HepG2 (cell line): Measurements from ENCODE around the gene PHKB. TPM values are rescaled to one million over a fixed set of nuclear protein-coding genes. Genes with fewer than 3 reads are reported as not detected.

Experiments
- EHMT2 ChIP-seq: fragments of 200-600 bp; sonication (generic); IDR thresholded peaks from 2 replicates; pipeline ENCODE4 v1.7.0; 2017; ENCODE audit warnings: antibody characterized with exemption, low read depth, low read length, borderline replicate concordance
- GATA4 ChIP-seq: sonication (generic); IDR thresholded peaks from 2 replicates; pipeline ENCODE4 v1.6.1; 2016; ENCODE audit warnings: antibody characterized with exemption, low read depth, borderline replicate concordance
- GRHL1 ChIP-seq: sonication (generic); formaldehyde crosslinking; conservative IDR thresholded peaks from 2 replicates; pipeline ENCODE4 v1.8.0; 2022; ENCODE audit warnings: missing genetic modification reagents
- HNF4A ChIP-seq: sonication (generic); formaldehyde crosslinking; IDR thresholded peaks from 2 replicates; pipeline ENCODE4 v1.4.0; 2020; ENCODE audit warnings: missing genetic modification reagents
- NFIC ChIP-seq: IDR thresholded peaks from 2 replicates; pipeline ENCODE4 v1.6.1; 2012; ENCODE audit warnings: mild to moderate bottlenecking, low read length, inconsistent platforms
- NFRKB ChIP-seq: fragments of 450-650 bp; IDR thresholded peaks from 2 replicates; pipeline ENCODE4 v1.6.1; 2017
- NKX3-1 ChIP-seq: sonication (generic); formaldehyde crosslinking; IDR thresholded peaks from 2 replicates; pipeline ENCODE4 v1.5.0; 2020; ENCODE audit warnings: missing genetic modification reagents
- REPIN1 ChIP-seq: sonication (generic); formaldehyde crosslinking; IDR thresholded peaks from 2 replicates; pipeline ENCODE4 v1.8.0; 2022; ENCODE audit warnings: missing genetic modification reagents, low read depth, mild to moderate bottlenecking, borderline replicate concordance
- SCMH1 ChIP-seq: sonication (generic); formaldehyde crosslinking; IDR thresholded peaks from 2 replicates; pipeline ENCODE4 v1.9.0; 2021; ENCODE audit warnings: missing genetic modification reagents, mild to moderate bottlenecking, borderline replicate concordance
- ZFP62 ChIP-seq: sonication (generic); formaldehyde crosslinking; IDR thresholded peaks from 2 replicates; pipeline ENCODE4 v1.4.0; 2020; ENCODE audit warnings: missing genetic modification reagents
- ZNF556 ChIP-seq: sonication (generic); formaldehyde crosslinking; IDR thresholded peaks from 2 replicates; pipeline ENCODE4 v1.4.0; 2020; ENCODE audit warnings: mild to moderate bottlenecking, missing genetic modification reagents, borderline replicate concordance
- ZNF720 ChIP-seq: sonication (generic); formaldehyde crosslinking; IDR thresholded peaks from 2 replicates; pipeline ENCODE4 v1.4.0; 2020; ENCODE audit warnings: missing genetic modification reagents
- ZNF75D ChIP-seq: sonication (generic); formaldehyde crosslinking; IDR thresholded peaks from 2 replicates; pipeline ENCODE4 v1.8.1; 2023; ENCODE audit warnings: missing genetic modification reagents, mild to moderate bottlenecking, borderline replicate concordance
- polyA plus RNA-seq, 8 experiments: library from polyadenylated mRNA; depleted of rRNA in 3 of 8; stranded (reverse) in 7 of 8; unstranded in 1 of 8; fragments of >200 nt; fragmentation: Illumina TruSeq in 4 of 8; extraction: Trizol in 4 of 8; gene quantifications; 2 replicates each; pipeline versions ENCODE4 v1.2.1 to v1.2.3, GENCODE V29; 2011 to 2016; ENCODE audit warnings: low read depth in 4 of 8, missing spikeins in 1 of 8, mixed read lengths in 1 of 8; ENCODE audit not compliant: insufficient read depth in 1 of 8
- total RNA-seq, 5 experiments: library from RNA; depleted of rRNA; stranded (reverse); fragments of >200 nt; fragmentation: Illumina TruSeq; extraction: Trizol; gene quantifications; 2 replicates each; pipeline ENCODE4 v1.2.3, GENCODE V29; 2016; ENCODE audit warnings: low read depth in 1 of 5
- TF ChIP-seq, protein P1 (sequence below): IDR thresholded peaks from 2 replicates; pipeline ENCODE4 v1.6.1; 2016; ENCODE audit warnings: low read depth, missing genetic modification reagents, missing compliant biosample characterization
- TF ChIP-seq, protein P2 (sequence below): sonication (generic); formaldehyde crosslinking; IDR thresholded peaks from 2 replicates; pipeline ENCODE4 v1.4.0; 2020; ENCODE audit warnings: missing genetic modification reagents, mild to moderate bottlenecking, borderline replicate concordance
- TF ChIP-seq, protein P3 (sequence below): sonication (generic); formaldehyde crosslinking; IDR thresholded peaks from 2 replicates; pipeline ENCODE4 v1.4.0; 2020; ENCODE audit warnings: missing genetic modification reagents; ENCODE audit errors: not compliant biosample characterization
- TF ChIP-seq, protein P4 (sequence below): sonication (generic); formaldehyde crosslinking; IDR thresholded peaks from 2 replicates; pipeline ENCODE4 v1.4.0; 2020; ENCODE audit warnings: missing genetic modification reagents

The PHKB gene
- total and polyA plus RNA-seq, 2 of the 13 experiments (the other 11 are each of a cell fraction or from before 2014, with no cell fraction given): 66.0 to 80.8 TPM

DNA sequence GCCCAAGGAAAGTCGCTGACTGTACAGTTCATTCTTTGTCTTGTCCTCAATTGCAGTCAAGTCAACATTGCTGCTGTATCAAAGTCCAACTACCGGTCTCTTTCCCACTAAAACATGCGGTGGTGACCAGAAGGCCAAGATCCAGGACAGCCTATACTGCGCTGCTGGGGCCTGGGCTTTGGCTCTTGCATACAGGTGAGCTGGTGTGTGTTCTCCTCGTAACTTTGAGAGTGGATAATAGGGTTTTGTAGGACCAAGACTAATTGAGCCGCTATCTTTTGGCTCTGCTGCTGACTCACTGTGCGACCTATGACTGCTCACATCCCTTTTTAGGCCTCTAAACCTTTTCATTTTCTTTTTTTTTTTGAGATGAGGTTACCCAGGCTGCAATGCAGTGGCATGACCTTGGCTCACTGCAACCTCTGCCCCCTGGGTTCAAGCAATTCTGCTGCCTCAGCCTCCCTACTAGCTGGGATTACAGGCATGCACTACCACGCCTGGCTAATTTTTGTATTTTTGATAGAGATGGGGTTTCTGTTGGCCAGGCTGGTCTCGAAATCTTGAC is 38.7 kb downstream of the PHKB start (continued):
- TF ChIP-seq, protein P1, sequence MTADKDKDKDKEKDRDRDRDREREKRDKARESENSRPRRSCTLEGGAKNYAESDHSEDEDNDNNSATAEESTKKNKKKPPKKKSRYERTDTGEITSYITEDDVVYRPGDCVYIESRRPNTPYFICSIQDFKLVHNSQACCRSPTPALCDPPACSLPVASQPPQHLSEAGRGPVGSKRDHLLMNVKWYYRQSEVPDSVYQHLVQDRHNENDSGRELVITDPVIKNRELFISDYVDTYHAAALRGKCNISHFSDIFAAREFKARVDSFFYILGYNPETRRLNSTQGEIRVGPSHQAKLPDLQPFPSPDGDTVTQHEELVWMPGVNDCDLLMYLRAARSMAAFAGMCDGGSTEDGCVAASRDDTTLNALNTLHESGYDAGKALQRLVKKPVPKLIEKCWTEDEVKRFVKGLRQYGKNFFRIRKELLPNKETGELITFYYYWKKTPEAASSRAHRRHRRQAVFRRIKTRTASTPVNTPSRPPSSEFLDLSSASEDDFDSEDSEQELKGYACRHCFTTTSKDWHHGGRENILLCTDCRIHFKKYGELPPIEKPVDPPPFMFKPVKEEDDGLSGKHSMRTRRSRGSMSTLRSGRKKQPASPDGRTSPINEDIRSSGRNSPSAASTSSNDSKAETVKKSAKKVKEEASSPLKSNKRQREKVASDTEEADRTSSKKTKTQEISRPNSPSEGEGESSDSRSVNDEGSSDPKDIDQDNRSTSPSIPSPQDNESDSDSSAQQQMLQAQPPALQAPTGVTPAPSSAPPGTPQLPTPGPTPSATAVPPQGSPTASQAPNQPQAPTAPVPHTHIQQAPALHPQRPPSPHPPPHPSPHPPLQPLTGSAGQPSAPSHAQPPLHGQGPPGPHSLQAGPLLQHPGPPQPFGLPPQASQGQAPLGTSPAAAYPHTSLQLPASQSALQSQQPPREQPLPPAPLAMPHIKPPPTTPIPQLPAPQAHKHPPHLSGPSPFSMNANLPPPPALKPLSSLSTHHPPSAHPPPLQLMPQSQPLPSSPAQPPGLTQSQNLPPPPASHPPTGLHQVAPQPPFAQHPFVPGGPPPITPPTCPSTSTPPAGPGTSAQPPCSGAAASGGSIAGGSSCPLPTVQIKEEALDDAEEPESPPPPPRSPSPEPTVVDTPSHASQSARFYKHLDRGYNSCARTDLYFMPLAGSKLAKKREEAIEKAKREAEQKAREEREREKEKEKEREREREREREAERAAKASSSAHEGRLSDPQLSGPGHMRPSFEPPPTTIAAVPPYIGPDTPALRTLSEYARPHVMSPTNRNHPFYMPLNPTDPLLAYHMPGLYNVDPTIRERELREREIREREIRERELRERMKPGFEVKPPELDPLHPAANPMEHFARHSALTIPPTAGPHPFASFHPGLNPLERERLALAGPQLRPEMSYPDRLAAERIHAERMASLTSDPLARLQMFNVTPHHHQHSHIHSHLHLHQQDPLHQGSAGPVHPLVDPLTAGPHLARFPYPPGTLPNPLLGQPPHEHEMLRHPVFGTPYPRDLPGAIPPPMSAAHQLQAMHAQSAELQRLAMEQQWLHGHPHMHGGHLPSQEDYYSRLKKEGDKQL (CRISPR knock-in tag): 0 out of 2 replicates have a peak, but pooled peaks have one; percentile 56
- TF ChIP-seq SCMH1 (CRISPR knock-in tag): no peak
- TF ChIP-seq ZNF720 (CRISPR knock-in tag): no peak
- TF ChIP-seq REPIN1 (CRISPR knock-in tag): peak; percentile 82; the same call in 1 of the 2 replicates
- TF ChIP-seq NKX3-1 (CRISPR knock-in tag): peak; percentile 51; the same call in 1 of the 2 replicates
- TF ChIP-seq, protein P2, sequence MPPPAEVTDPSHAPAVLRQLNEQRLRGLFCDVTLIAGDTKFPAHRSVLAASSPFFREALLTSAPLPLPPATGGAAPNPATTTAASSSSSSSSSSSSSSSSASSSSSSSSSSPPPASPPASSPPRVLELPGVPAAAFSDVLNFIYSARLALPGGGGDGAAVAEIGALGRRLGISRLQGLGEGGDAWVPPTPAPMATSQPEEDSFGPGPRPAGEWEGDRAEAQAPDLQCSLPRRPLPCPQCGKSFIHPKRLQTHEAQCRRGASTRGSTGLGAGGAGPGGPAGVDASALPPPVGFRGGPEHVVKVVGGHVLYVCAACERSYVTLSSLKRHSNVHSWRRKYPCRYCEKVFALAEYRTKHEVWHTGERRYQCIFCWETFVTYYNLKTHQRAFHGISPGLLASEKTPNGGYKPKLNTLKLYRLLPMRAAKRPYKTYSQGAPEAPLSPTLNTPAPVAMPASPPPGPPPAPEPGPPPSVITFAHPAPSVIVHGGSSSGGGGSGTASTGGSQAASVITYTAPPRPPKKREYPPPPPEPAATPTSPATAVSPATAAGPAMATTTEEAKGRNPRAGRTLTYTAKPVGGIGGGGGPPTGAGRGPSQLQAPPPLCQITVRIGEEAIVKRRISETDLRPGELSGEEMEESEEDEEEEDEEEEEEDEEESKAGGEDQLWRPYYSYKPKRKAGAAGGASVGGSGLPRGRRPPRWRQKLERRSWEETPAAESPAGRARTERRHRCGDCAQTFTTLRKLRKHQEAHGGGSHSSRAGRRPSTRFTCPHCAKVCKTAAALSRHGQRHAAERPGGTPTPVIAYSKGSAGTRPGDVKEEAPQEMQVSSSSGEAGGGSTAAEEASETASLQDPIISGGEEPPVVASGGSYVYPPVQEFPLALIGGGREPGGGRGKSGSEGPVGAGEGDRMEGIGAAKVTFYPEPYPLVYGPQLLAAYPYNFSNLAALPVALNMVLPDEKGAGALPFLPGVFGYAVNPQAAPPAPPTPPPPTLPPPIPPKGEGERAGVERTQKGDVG (CRISPR knock-in tag): 0 out of 2 replicates have a peak, but pooled peaks have one; percentile 47
- TF ChIP-seq HNF4A (CRISPR knock-in tag): peak; percentile 99
- peak; percentile 96; the same call in 1 of the 2 replicates for TF ChIP-seq EHMT2
- TF ChIP-seq GATA4: no peak
- TF ChIP-seq, protein P3, sequence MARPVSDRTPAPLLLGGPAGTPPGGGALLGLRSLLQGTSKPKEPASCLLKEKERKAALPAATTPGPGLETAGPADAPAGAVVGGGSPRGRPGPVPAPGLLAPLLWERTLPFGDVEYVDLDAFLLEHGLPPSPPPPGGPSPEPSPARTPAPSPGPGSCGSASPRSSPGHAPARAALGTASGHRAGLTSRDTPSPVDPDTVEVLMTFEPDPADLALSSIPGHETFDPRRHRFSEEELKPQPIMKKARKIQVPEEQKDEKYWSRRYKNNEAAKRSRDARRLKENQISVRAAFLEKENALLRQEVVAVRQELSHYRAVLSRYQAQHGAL (CRISPR knock-in tag): no peak
- TF ChIP-seq, protein P4, sequence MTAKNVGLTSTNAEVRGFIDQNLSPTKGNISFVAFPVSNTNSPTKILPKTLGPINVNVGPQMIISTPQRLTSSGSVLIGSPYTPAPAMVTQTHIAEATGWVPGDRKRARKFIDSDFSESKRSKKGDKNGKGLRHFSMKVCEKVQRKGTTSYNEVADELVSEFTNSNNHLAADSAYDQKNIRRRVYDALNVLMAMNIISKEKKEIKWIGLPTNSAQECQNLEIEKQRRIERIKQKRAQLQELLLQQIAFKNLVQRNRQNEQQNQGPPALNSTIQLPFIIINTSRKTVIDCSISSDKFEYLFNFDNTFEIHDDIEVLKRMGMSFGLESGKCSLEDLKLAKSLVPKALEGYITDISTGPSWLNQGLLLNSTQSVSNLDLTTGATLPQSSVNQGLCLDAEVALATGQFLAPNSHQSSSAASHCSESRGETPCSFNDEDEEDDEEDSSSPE (CRISPR knock-in tag): peak; percentile 77
- TF ChIP-seq GRHL1 (CRISPR knock-in tag): no peak
- TF ChIP-seq NFRKB: no peak
- no peak for TF ChIP-seq ZFP62 (CRISPR knock-in tag)
- no peak for TF ChIP-seq ZNF556 (CRISPR knock-in tag)
- peak; percentile 72; the same call in 1 of the 2 replicates for TF ChIP-seq NFIC
- TF ChIP-seq ZNF75D (CRISPR knock-in tag): no peak
